SU-DHL-6 (cell line): ENCODE data around the gene SH3BP2.

Experiments
- H2AFZ ChIP-seq: fragments of 200-600 bp; sonication (generic); 2 replicates; pipeline ENCODE4 v1.6.1; 2014; ENCODE audit warnings: low read depth, mild to moderate bottlenecking, moderate library complexity, mixed read lengths, antibody characterized with exemption, low read length; ENCODE audit not compliant: severe bottlenecking
- H3F3A ChIP-seq: fragments of 200-600 bp; shearing (Covaris generic); 2 replicates; pipeline ENCODE4 v1.6.0; 2016; ENCODE audit warnings: antibody characterized with exemption, mild to moderate bottlenecking; ENCODE audit not compliant: insufficient read depth
- H3K27ac ChIP-seq: fragments of 200-600 bp; sonication (generic); 2 replicates; pipeline ENCODE4 v1.5.1; 2016; ENCODE audit warnings: low read depth, mild to moderate bottlenecking, low read length, moderate library complexity, mixed read lengths
- H3K27me3 ChIP-seq: fragments of 200-600 bp; sonication (generic), shearing (Covaris generic); 2 replicates; pipeline ENCODE4 v1.6.0; 2014; ENCODE audit warnings: mild to moderate bottlenecking, low read length
- H3K36me3 ChIP-seq: fragments of 200-600 bp; sonication (generic); 2 replicates; pipeline ENCODE4 v1.6.1; 2014; ENCODE audit warnings: mild to moderate bottlenecking, low read length, mixed read lengths
- H3K4me2 ChIP-seq: fragments of 300-600, 200-600 bp; shearing (Covaris generic), sonication (generic); 2 replicates; pipeline ENCODE4 v1.6.0; 2014; ENCODE audit warnings: low read length, low read depth, mild to moderate bottlenecking; ENCODE audit not compliant: poor library complexity, severe bottlenecking
- H3K4me3 ChIP-seq: fragments of 200-600 bp; sonication (generic); 2 replicates; pipeline ENCODE4 v1.5.1; 2014; ENCODE audit warnings: antibody characterized with exemption, low read length, mild to moderate bottlenecking, mixed read lengths; ENCODE audit not compliant: insufficient read depth, poor library complexity, severe bottlenecking
- H3K79me2 ChIP-seq: fragments of 200-600 bp; sonication (generic); 2 replicates; pipeline ENCODE4 v1.6.1; 2014; ENCODE audit warnings: mild to moderate bottlenecking, low read length, moderate library complexity; ENCODE audit not compliant: insufficient read depth
- H3K9ac ChIP-seq: fragments of 200-600 bp; sonication (generic); 2 replicates; pipeline ENCODE4 v1.7.0; 2014; ENCODE audit warnings: mild to moderate bottlenecking, low read length
- H3K9me2 ChIP-seq: fragments of 200-600 bp; sonication (generic); replicated peaks from 2 replicates; pipeline ENCODE4 v1.6.1; 2014; ENCODE audit warnings: low read length; ENCODE audit not compliant: insufficient read depth
- H3K9me3 ChIP-seq: fragments of 200-600 bp; sonication (generic); 2 replicates; pipeline ENCODE4 v1.6.1; 2014; ENCODE audit warnings: low read length, mixed read lengths; ENCODE audit not compliant: insufficient read depth
- H4K20me1 ChIP-seq: fragments of 200-600 bp; sonication (generic); 2 replicates; pipeline ENCODE4 v1.6.1; 2014; ENCODE audit warnings: low read depth, mild to moderate bottlenecking, antibody characterized with exemption, low read length, moderate library complexity, mixed read lengths
- EZH2phosphoT487 ChIP-seq: fragments of 200-600 bp; sonication (generic), shearing (Covaris generic); conservative IDR thresholded peaks from 2 replicates; pipeline ENCODE4 v1.6.1; 2018; ENCODE audit warnings: mild to moderate bottlenecking, antibody characterized with exemption, low read length, moderate library complexity, mixed read lengths
- TF ChIP-seq, protein P1 (sequence below): fragments of 200-600 bp; sonication (generic); IDR thresholded peaks from one replicate; pipeline ENCODE4 v1.5.1; 2017; ENCODE audit warnings: antibody characterized with exemption, mild to moderate bottlenecking, low read length, moderate library complexity; ENCODE audit not compliant: insufficient read depth, poor library complexity, severe bottlenecking

The SH3BP2 gene

DNA sequence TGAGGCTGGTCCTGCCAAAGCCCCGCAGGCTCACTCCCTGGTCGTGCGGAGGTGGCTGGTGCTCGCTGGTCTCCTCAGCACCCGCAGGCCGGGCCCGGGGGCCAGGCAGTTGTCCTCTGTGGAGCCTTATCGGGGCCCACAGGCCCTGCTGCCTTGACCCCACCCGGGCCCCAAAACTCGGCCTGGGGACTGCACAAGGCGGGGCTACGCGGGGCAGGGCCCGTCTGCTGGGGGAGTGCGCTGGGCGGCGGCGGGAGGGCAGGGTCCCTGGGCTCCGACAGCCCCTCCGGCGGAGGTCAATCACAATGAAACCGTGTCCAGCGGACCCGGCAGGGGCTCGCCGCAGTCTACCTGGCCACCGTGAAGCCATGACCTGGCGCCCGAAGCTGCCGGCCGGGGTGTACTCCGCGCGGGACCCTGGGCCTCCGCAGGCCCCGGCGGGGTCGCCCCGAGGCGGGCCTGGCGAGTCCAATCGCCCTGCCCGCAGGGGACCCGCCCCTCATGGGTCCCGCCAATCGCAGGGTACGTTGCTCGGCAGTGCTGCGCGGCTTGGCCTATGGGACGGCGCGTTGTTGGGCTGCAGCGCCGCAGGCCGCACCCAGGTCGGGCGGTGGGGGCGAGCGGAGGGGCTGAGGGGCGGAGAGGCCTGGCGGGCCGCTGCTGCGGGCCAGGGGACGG is 50.5 kb downstream of the SH3BP2 start, which contains the start of gene ADD1:
Gene ADD1 (plus strand): TSS at position 582 of the 678 bp plus-strand sequence. CDS start 32,072 bp downstream, outside the sequence.
- H3K27ac ChIP-seq, result no peak within 1 kb of the TSS
- H2AFZ ChIP-seq, result peak within 1 kb of the TSS; percentile 99
- H3K4me2 ChIP-seq, result peak within 1 kb of the TSS; percentile 74
- H3F3A ChIP-seq, result no peaks in the 10 kb centered on the region
- no peaks in the 10 kb centered on the region for H3K36me3 ChIP-seq
- peak within 1 kb of the TSS; percentile 76 for H3K9ac ChIP-seq
- peak within 1 kb of the TSS; percentile 85 for H3K4me3 ChIP-seq
- no peaks in the 10 kb centered on the region for H3K9me2 ChIP-seq
- TF ChIP-seq EZH2phosphoT487, result no peak
- TF ChIP-seq, protein P1, sequence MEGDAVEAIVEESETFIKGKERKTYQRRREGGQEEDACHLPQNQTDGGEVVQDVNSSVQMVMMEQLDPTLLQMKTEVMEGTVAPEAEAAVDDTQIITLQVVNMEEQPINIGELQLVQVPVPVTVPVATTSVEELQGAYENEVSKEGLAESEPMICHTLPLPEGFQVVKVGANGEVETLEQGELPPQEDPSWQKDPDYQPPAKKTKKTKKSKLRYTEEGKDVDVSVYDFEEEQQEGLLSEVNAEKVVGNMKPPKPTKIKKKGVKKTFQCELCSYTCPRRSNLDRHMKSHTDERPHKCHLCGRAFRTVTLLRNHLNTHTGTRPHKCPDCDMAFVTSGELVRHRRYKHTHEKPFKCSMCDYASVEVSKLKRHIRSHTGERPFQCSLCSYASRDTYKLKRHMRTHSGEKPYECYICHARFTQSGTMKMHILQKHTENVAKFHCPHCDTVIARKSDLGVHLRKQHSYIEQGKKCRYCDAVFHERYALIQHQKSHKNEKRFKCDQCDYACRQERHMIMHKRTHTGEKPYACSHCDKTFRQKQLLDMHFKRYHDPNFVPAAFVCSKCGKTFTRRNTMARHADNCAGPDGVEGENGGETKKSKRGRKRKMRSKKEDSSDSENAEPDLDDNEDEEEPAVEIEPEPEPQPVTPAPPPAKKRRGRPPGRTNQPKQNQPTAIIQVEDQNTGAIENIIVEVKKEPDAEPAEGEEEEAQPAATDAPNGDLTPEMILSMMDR, result no peak
- no peaks in the 10 kb centered on the region for H3K79me2 ChIP-seq
- peaks cover 13% of the 10 kb centered on the region; the same call in 1 of the 2 replicates for H4K20me1 ChIP-seq
- H3K9me3 ChIP-seq, result no peaks in the 10 kb centered on the region
- no peaks in the 10 kb centered on the region for H3K27me3 ChIP-seq

DNA sequence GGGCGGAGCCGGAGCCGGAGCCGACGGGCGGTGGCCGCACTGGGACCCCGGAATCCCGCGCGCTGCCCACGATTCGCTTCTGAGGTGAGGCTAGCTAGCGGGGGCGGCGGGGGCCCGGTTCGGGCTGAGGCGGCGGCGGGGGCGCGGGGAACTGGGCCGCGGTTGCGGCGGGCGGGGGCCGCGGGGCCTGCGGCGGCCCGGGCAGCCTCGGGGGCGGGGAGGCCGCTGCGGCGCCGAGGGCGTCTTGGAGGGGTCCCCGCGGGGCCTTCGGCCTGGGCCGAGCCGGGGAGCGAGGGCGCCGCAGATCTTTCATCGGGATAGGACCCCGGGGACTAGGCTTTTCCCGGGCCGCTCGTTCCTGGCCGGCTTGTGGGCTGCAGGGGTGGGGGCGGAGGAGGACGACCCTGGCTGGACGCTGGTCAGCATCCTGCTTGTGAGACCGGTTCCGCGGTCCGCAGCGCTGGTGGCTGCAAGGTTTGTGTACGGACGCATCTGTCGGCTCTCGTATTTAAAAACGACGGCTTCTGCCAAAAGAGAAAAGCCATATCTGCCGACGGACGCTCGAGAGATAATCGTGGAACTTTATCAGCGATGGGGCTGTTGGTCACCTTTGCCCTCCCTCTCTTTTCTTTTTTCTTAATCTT is 51.2 kb downstream of the SH3BP2 start:
- peak overlapping the region; percentile 99 for H2AFZ ChIP-seq
- TF ChIP-seq EZH2phosphoT487, result no peak
- H3K27ac ChIP-seq, result no peak overlapping the region
- no peaks in the 10 kb centered on the region for H3K79me2 ChIP-seq
- H3K36me3 ChIP-seq, result no peaks in the 10 kb centered on the region
- H3F3A ChIP-seq, result no peaks in the 10 kb centered on the region
- H3K4me3 ChIP-seq, result peak overlapping the region; percentile 85
- H3K27me3 ChIP-seq, result no peaks in the 10 kb centered on the region
- peak overlapping the region; percentile 76 for H3K9ac ChIP-seq
- H3K4me2 ChIP-seq, result peak overlapping the region; percentile 74
- peaks cover 15% of the 10 kb centered on the region; the same call in 1 of the 2 replicates for H4K20me1 ChIP-seq
- H3K9me3 ChIP-seq, result no peaks in the 10 kb centered on the region
- H3K9me2 ChIP-seq, result no peaks in the 10 kb centered on the region

GRCh38 chr4:2846172-2846571 is 53.3 kb downstream of the SH3BP2 start:
- Histone ChIP-seq H3K79me2 (no peaks in the 10 kb centered on the region), H3K9me2 (no peaks in the 10 kb centered on the region), H3F3A (peaks cover 4% of the 10 kb centered on the region; the same call in 1 of the 2 replicates), H2AFZ (no peak overlapping the region), H3K9ac (no peak overlapping the region), H4K20me1 (peaks cover 24% of the 10 kb centered on the region; the same call in 1 of the 2 replicates), H3K27me3 (no peaks in the 10 kb centered on the region), H3K9me3 (no peaks in the 10 kb centered on the region), H3K4me2 (no peak overlapping the region), H3K36me3 (no peaks in the 10 kb centered on the region), H3K27ac (no peak overlapping the region), H3K4me3 (no peak overlapping the region)
- TF ChIP-seq EZH2phosphoT487, result no peak
- TF ChIP-seq, protein P1, result no peak
